OCI-LY1 (cell line): Measurements from ENCODE around the gene AMBN.

Experiments used
- EZH2 ChIP-seq: fragments of 200-600 bp; sonication (generic), shearing (Covaris generic); IDR thresholded peaks from 2 replicates; pipeline ENCODE4 v1.8.0; 2017; ENCODE audit warnings: borderline replicate concordance, mixed run types, mild to moderate bottlenecking, antibody characterized with exemption, low read length, moderate library complexity, mixed read lengths
- TF ChIP-seq, protein P1 (sequence below): fragments of 200-600 bp; sonication (generic), shearing (Covaris generic); IDR thresholded peaks from 2 replicates; pipeline ENCODE4 v1.5.1; 2017; ENCODE audit warnings: mild to moderate bottlenecking, antibody characterized with exemption, low read length, moderate library complexity, mixed read lengths

DNA sequence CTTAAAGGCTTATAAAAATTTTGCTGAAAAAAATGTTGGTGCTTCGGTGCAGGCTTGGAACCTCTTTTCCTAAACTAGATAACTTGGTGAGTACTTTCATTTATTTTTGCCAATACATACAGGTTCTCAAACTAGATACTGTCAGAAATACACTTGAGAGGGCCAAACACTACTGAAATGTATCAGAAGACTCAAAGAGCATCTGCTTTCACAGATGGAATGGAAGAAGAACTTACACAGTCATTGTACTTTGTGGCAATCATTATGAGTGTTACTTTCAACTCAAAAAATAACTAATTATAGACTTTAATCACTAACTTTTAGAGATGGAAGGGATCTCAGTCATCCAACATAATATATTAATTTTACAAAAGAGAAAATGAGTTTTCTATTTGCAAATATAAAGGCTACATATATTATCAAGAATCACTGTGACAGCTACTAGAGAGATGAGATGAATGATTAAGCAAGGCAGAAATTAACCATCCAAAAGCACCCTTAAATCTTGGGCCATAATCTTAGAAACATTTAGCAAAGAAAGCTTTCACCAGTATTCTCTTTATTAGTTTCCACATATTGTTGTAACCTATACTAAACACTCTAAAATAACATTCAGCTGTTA lies 37.5 kb downstream of the AMBN start:
- TF ChIP-seq, protein P1, sequence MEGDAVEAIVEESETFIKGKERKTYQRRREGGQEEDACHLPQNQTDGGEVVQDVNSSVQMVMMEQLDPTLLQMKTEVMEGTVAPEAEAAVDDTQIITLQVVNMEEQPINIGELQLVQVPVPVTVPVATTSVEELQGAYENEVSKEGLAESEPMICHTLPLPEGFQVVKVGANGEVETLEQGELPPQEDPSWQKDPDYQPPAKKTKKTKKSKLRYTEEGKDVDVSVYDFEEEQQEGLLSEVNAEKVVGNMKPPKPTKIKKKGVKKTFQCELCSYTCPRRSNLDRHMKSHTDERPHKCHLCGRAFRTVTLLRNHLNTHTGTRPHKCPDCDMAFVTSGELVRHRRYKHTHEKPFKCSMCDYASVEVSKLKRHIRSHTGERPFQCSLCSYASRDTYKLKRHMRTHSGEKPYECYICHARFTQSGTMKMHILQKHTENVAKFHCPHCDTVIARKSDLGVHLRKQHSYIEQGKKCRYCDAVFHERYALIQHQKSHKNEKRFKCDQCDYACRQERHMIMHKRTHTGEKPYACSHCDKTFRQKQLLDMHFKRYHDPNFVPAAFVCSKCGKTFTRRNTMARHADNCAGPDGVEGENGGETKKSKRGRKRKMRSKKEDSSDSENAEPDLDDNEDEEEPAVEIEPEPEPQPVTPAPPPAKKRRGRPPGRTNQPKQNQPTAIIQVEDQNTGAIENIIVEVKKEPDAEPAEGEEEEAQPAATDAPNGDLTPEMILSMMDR = no peak
- no peak for TF ChIP-seq EZH2
